NCI-H1417 treated with DMSO at 0.1 percent for 48 hours (cell line): Measurements from ENCODE around the gene JAG2.

Experiments used
- DNase-seq: peaks from one replicate; lab custom pipeline; 2025; lab: John Stamatoyannopoulos, UW

The JAG2 gene

DNA sequence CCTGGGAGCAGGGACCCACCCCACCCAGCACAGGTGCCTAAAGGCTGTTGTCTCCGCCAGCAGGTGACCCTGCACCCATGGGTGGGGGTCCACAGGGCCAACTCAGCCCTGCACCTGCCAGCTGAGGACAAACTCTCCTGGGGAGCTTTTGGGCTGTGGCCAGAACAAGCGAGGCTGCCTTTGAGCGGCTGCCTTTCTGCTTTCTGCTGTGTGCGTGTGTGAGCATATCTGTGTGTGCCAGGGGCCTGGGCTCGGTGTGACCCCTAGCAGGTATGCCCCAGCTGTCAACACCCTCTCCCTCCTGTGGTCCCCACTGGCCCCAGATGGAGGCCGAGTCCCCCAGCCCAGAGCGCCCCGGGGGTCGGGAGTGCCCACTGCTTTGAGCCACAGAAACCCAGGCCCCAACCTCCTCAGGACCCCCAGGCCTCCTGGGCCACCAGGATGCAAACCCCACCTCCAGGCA lies 77.5 kb downstream of the JAG2 start:
- DNase-seq = no peak
